ENCODE measurements around the gene SAMM50.

GRCh38 chr22:44024288-44024921 is 69.2 kb downstream of the SAMM50 start, which contains the start of gene PARVB:
- TF ChIP-seq CTCF (IDR thresholded peaks at IDR 0.05 in 8 of 11, conservative IDR thresholded peaks at IDR 0.05 in 3 of 11) (no peak), POLR2A (IDR thresholded peaks at IDR 0.05) (no peak)
